Transverse colon (tissue), 4 donors: Measurements from ENCODE around the gene ARPC5L. TPM values are rescaled to one million over a fixed set of nuclear protein-coding genes. Genes with fewer than 3 reads are reported as not detected.
"Not testable (repeated sequence)": the region's sequence is repeated elsewhere in the genome, so short reads cannot be mapped to it uniquely, and the experiment has no call there.

ENCODE experiments used
- DNase-seq: peaks from one replicate; pipeline ENCODE4 v3.0.0-alpha.2; 2019
- H3K27ac ChIP-seq, 4 donors: fragments of 200-600 bp; sonication (generic); 2 replicates each; pipeline ENCODE4 v1.5.1; 2016 to 2018; ENCODE audit warnings: inconsistent platforms in 4 of 4
- H3K27me3 ChIP-seq: fragments of 200-600 bp; sonication (generic); 2 replicates; pipeline ENCODE4 v1.5.1; 2017; ENCODE audit warnings: inconsistent platforms
- H3K36me3 ChIP-seq, 4 donors: fragments of 200-600 bp; sonication (generic); 2 replicates each; pipeline ENCODE4 v1.5.1; 2017 to 2019; ENCODE audit warnings: inconsistent platforms in 4 of 4
- H3K4me1 ChIP-seq, 4 donors: fragments of 200-600 bp; sonication (generic); 2 replicates each; pipeline ENCODE4 v1.5.1; 2017 to 2020; ENCODE audit warnings: inconsistent platforms in 4 of 4
- H3K4me3 ChIP-seq, 4 donors: fragments of 200-600 bp; sonication (generic); 1 replicate in 1 of 4; 2 replicates in 3 of 4; pipeline versions ENCODE4 v1.5.1 to v1.6.1; 2017 to 2019; ENCODE audit warnings: inconsistent platforms in 4 of 4
- H3K9me3 ChIP-seq, 2 donors: fragments of 200-600 bp; sonication (generic); 2 replicates each; pipeline ENCODE4 v1.5.1; 2017 to 2019; ENCODE audit warnings: inconsistent platforms in 2 of 2
- CTCF ChIP-seq, 5 experiments: fragments of 200-600 bp in 3 of 5; fragments of 450-650 bp in 2 of 5; sonication (generic) in 3 of 5; IDR thresholded peaks; 1 replicate in 2 of 5; 2 replicates in 3 of 5; pipeline ENCODE4 v1.5.1; 2016 to 2017; ENCODE audit warnings: antibody characterized with exemption in 5 of 5, inconsistent platforms in 3 of 5, mild to moderate bottlenecking in 2 of 5, moderate library complexity in 1 of 5
- EP300 ChIP-seq: sonication (generic); formaldehyde crosslinking; IDR thresholded peaks from one replicate; pipeline ENCODE4 v1.6.1; 2017; ENCODE audit warnings: antibody characterized with exemption, low read depth
- POLR2A ChIP-seq: fragments of 450-650 bp; IDR thresholded peaks from one replicate; pipeline ENCODE4 v1.6.1; 2016; ENCODE audit warnings: antibody characterized with exemption, mild to moderate bottlenecking, moderate library complexity
- POLR2AphosphoS5 ChIP-seq, 3 donors: sonication (generic); formaldehyde crosslinking; IDR thresholded peaks; one replicate each; pipeline ENCODE4 v1.6.1; 2016; ENCODE audit warnings: antibody characterized with exemption in 3 of 3
- WGBS, 2 donors: methylation state at CpG; one replicate each; pipeline ENCODE4 v1.1.5; 2018; ENCODE audit warnings: low coverage in 1 of 2; 5-methylcytosine and 5-hydroxymethylcytosine counted together
- in situ Hi-C, 4 donors: fragments of 200-750 bp; cut with MboI; loops; one replicate each; pipeline versions ENCODE4 v1.15.0 to v1.15.1; 2017; ENCODE audit warnings: low sequenced_read_pairs in 3 of 4, low pct_ligation_motif_present in 1 of 4, low pct_unique_long_range_greater_than_20kb in 1 of 4
- intact Hi-C: fragments of 100-400 bp; cut with DNase I; formaldehyde crosslinking; loops from one replicate; pipeline ENCODE4 v1.15.1; 2023; ENCODE audit warnings: low total_unique reads
- total RNA-seq, 4 donors: library from RNA; depleted of rRNA; stranded (reverse); fragments of >200 nt; gene quantifications; one replicate each; pipeline ENCODE4 v1.1.0, GENCODE V29; 2016

Gene ARPC5L
- total RNA-seq, 4 donors from 2014 or later: 9.8 to 37.0 (median 22.8) TPM

DNA sequence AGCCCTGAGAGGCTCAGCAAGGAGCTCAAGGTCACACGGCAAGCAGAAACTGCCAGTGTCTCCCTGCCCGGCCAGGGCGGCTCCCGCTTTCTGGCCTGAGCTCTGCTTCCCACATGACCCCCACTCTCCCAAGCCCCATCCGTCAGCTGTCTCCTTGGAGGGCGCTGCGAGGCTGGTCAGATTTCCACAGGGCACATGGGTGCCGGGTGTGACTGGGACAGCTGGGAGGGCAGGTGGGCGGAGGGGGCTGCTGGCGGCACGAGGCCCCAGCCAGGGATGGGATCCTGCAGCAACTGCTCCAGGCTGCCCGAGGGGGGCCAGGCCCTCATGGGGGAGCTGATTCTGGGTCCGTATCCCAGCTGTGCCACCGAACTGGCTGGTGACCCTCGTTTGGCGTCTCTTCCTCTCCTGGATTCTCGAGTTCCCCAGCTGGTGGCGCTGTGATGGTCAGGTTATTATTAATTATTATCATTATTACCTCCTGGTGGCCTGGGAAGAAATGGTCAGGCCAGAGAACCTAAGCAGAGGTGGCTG, 21.6 kb upstream of the ARPC5L start:
- H3K9me3 ChIP-seq: no peaks in the 10 kb centered on the region
- no peaks in the 10 kb centered on the region for H3K36me3 ChIP-seq
- no peak overlapping the region for H3K4me3 ChIP-seq
- peaks cover under 1 to 2% (median 1%) of the 10 kb centered on the region in 4 donors for H3K4me1 ChIP-seq
- no peak for DNase-seq
- H3K27ac ChIP-seq: no peak overlapping the region
- TF ChIP-seq CTCF (IDR thresholded peaks at IDR 0.05): no peak
- no peak for TF ChIP-seq POLR2A
- no peak for TF ChIP-seq POLR2AphosphoS5 (IDR thresholded peaks at IDR 0.05)
- no peak for TF ChIP-seq EP300
- 77% methylated on average over 11 of the region's 18 CpGs; no CpG with 5 or more reads in 1 of the 2 donors for WGBS, 2 donors
- intact Hi-C loops: no loop called here
- H3K27me3 ChIP-seq: no peaks in the 10 kb centered on the region
- in situ Hi-C loops: no loop called here

- Histone ChIP-seq H3K27ac (no peak overlapping the region), H3K4me1 (no peaks in the 10 kb centered on the region), H3K4me3 (no peak overlapping the region), H3K9me3 (no peaks in the 10 kb centered on the region), H3K36me3 (no peaks in the 10 kb centered on the region), H3K27me3 (no peaks in the 10 kb centered on the region)
- no peak for DNase-seq
- 63 to 76% methylated on average over 6 to 14 of the region's 14 CpGs for WGBS, 2 donors
- intact Hi-C loops: no loop called here
- in situ Hi-C loops: no loop called here
- TF ChIP-seq POLR2AphosphoS5 (IDR thresholded peaks at IDR 0.05): no peak
- TF ChIP-seq POLR2A: no peak
- TF ChIP-seq CTCF (IDR thresholded peaks at IDR 0.05): no peak
- no peak for TF ChIP-seq EP300
Observed at GRCh38 chr9:124841075-124841821, 20.7 kb upstream of the ARPC5L start.

- no peak overlapping the region for H3K27ac ChIP-seq
- DNase-seq: no peak
- in situ Hi-C loops (no loop called here), intact Hi-C loops (no loop called here)
- H3K27me3 ChIP-seq: no peaks in the 10 kb centered on the region
- 77% methylated on average over 11 of the region's 11 CpGs; no CpG with 5 or more reads in 1 of the 2 donors for WGBS, 2 donors
- no peak overlapping the region for H3K4me3 ChIP-seq
- no peaks in the 10 kb centered on the region for H3K36me3 ChIP-seq
- H3K4me1 ChIP-seq: no peaks in the 10 kb centered on the region
- no peaks in the 10 kb centered on the region for H3K9me3 ChIP-seq
- TF ChIP-seq POLR2A (no peak), EP300 (no peak), POLR2AphosphoS5 (IDR thresholded peaks at IDR 0.05) (no peak), CTCF (IDR thresholded peaks at IDR 0.05) (no peak)
Observed at GRCh38 chr9:124843456-124844034, 18.4 kb upstream of the ARPC5L start.

DNA sequence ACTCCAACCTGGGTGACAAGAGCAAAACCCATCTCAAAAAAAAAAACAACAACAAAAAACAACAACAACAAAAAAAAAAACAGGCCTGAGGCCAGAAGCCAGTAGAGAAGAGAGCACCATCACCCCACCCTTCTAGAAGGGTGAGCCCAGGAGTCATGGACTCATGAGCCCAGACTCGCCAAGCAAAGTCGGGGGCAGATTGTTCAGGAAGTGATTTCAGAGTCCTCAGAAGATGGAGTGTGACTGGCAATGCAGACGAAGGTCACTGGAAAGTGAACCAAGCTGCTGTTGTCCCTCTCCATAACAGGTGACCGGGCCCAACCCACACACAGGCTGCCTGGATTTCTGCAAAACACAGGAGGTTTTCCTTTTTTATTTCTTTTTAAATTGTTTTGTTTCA, 17.6 kb upstream of the ARPC5L start:
- H3K36me3 ChIP-seq: no peaks in the 10 kb centered on the region
- DNase-seq: no peak
- TF ChIP-seq CTCF (IDR thresholded peaks at IDR 0.05) (no peak), EP300 (no peak), POLR2A (no peak), POLR2AphosphoS5 (IDR thresholded peaks at IDR 0.05) (no peak)
- intact Hi-C loops: no loop called here
- no peak overlapping the region for H3K4me3 ChIP-seq
- H3K9me3 ChIP-seq: no peaks in the 10 kb centered on the region
- no peaks in the 10 kb centered on the region for H3K27me3 ChIP-seq
- H3K27ac ChIP-seq: no peak overlapping the region
- H3K4me1 ChIP-seq: no peaks in the 10 kb centered on the region
- in situ Hi-C loops: no loop called here
- 75% methylated on average over 4 of the region's 4 CpGs; no CpG with 5 or more reads in 1 of the 2 donors for WGBS, 2 donors

DNA sequence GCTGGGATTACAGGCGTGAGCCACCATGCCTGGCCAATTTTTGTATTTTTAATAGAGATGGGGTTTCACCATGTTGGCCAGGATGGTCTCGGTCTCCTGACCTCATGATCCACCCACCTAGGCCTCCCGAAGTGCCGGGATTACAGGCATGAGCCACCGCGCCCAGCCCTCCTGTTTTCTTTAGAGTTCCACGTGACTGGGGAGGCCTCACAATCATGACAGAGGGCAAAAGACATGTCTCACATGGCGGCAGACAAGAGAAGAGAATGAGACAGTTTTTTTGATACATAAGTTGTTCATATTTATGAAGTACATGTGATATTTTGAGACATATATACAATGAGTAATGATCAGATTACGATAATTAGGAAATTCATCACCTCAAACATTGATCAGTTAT, 15.5 kb upstream of the ARPC5L start:
- H3K4me3 ChIP-seq, in situ Hi-C loops, H3K4me1 ChIP-seq, intact Hi-C loops, H3K9me3 ChIP-seq, H3K27me3 ChIP-seq, H3K27ac ChIP-seq, DNase-seq, H3K36me3 ChIP-seq: not testable (repeated sequence)
- WGBS, 2 donors: 68 to 88% methylated on average over 3 to 9 of the region's 9 CpGs
